Measurements from ENCODE around the gene DKC1.
"Not testable (repeated sequence)": the region's sequence is repeated elsewhere in the genome, so short reads cannot be mapped to it uniquely, and the experiment has no call there.

Gene DKC1

GRCh38 chrX:154793084-154793795 lies 30.6 kb downstream of the DKC1 start:
- no peak for DNase-seq

- DNase-seq: no peak
These were observed 32.4 kb downstream of the DKC1 start for GRCh38 chrX:154795016-154795415.

GRCh38 chrX:154797006-154797405 lies 34.3 kb downstream of the DKC1 start:
- DNase-seq: no peak

- no peak for DNase-seq
These were observed 37.1 kb downstream of the DKC1 start for GRCh38 chrX:154799556-154800348.

GRCh38 chrX:154800478-154801210 lies 38.0 kb downstream of the DKC1 start:
- DNase-seq: no peak

GRCh38 chrX:154802947-154803346 lies 40.3 kb downstream of the DKC1 start:
- DNase-seq: no peak

GRCh38 chrX:154804261-154804956 lies 41.7 kb downstream of the DKC1 start:
- DNase-seq: no peak

GRCh38 chrX:154804957-154805695 lies 42.5 kb downstream of the DKC1 start, which contains the start of gene MPP1:
TSS of gene MPP1 (minus strand) at chrX:154805485. CDS start at chrX:154805373, 112 bp downstream.
- DNase-seq: peak; percentile 61

- no peak for DNase-seq
These were observed 43.0 kb downstream of the DKC1 start for GRCh38 chrX:154805696-154806091.

- DNase-seq: no peak
These were observed 44.3 kb downstream of the DKC1 start for GRCh38 chrX:154806837-154807501.

GRCh38 chrX:154809939-154810665 lies 47.4 kb downstream of the DKC1 start:
- DNase-seq: no peak

- DNase-seq: no peak
These were observed 49.9 kb downstream of the DKC1 start for GRCh38 chrX:154812341-154813101.

GRCh38 chrX:154813801-154814200 lies 51.1 kb downstream of the DKC1 start:
- DNase-seq: no peak

- no peak for DNase-seq
These were observed 52.7 kb downstream of the DKC1 start for GRCh38 chrX:154815274-154815818.

GRCh38 chrX:154816326-154816898 lies 53.7 kb downstream of the DKC1 start:
- not testable (repeated sequence) for DNase-seq

GRCh38 chrX:154817048-154817618 lies 54.5 kb downstream of the DKC1 start:
- not testable (repeated sequence) for DNase-seq

- no peak for DNase-seq
These were observed 56.5 kb downstream of the DKC1 start for GRCh38 chrX:154818916-154819770.

- DNase-seq: no peak
These were observed 57.2 kb downstream of the DKC1 start for GRCh38 chrX:154819771-154820341.

All from activated CD4-positive, alpha-beta T cell treated with anti-CD3 and anti-CD28 coated beads, Interleukin-2, amount 50 U/mL, for 4 hours (primary cell).